Measurements from ENCODE around the gene ATRNL1. TPM values are rescaled to one million over a fixed set of nuclear protein-coding genes. Genes with fewer than 3 reads are reported as not detected.
A peak's percentile ranks its signal among the peaks of the same experiment; 100 is the strongest.

Gene ATRNL1
- polyA plus RNA-seq, 1 of the 3 experiments (the other 2 are of a cell fraction): 0.67 TPM

- H3F3A ChIP-seq (replicated peaks; ENCODE audit: insufficient read depth): no peaks in the 10 kb centered on the region
- H4K20me1 ChIP-seq (ENCODE audit: insufficient read depth): no peaks in the 10 kb centered on the region
- peaks cover 2 to 3% of the 10 kb centered on the region in 2 experiments; a peak in 2 of 4 replicates for H3K4me1 ChIP-seq (ENCODE audit: control insufficient read depth in 1 of 2, insufficient read depth in 2 of 2, low read depth in 1 of 2, low read length in 1 of 2)
- no peaks in the 10 kb centered on the region for H3K79me2 ChIP-seq (ENCODE audit: insufficient read depth)
- H3K4me2 ChIP-seq: no peak overlapping the region
- H3K27me3 ChIP-seq (ENCODE audit: insufficient read depth): no peaks in the 10 kb centered on the region
- H3K4me3 ChIP-seq (ENCODE audit: low read depth in 2 of 2, low read length in 1 of 2): no peak overlapping the region
- no peak overlapping the region for H3K27ac ChIP-seq (ENCODE audit: low read depth in 2 of 2, low read length in 1 of 2)
- WGBS (ENCODE audit: low lambda C conversion rate): 65% methylated on average over 5 of the region's 5 CpGs
- POLR2A ChIA-PET: no interaction called here
- H3K9me2 ChIP-seq: no peaks in the 10 kb centered on the region
- H2AFZ ChIP-seq (ENCODE audit: low read depth): no peak overlapping the region
- H3K9me3 ChIP-seq: no peaks in the 10 kb centered on the region
- no peak for DNase-seq
- H3K36me3 ChIP-seq (replicated peaks in 1 of 2; ENCODE audit: control insufficient read depth in 1 of 2, insufficient read depth in 2 of 2, low read length in 1 of 2): no peaks in the 10 kb centered on the region
- TF ChIP-seq RFX5 (IDR thresholded peaks at IDR 0.05; ENCODE audit: low read length): no peak
- TF ChIP-seq RXRA (IDR thresholded peaks at IDR 0.05; ENCODE audit: borderline replicate concordance, low read depth): no peak
- no peak for TF ChIP-seq FOXM1 (IDR thresholded peaks at IDR 0.05; ENCODE audit: low read depth)
- no peak for TF ChIP-seq RCOR1 (IDR thresholded peaks at IDR 0.05; ENCODE audit: low read length)
- no peak for TF ChIP-seq JUND (IDR thresholded peaks at IDR 0.05)
- TF ChIP-seq SMC3 (IDR thresholded peaks at IDR 0.05; ENCODE audit: low read depth, low read length): no peak
- TF ChIP-seq, protein P1, sequence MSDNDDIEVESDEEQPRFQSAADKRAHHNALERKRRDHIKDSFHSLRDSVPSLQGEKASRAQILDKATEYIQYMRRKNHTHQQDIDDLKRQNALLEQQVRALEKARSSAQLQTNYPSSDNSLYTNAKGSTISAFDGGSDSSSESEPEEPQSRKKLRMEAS (IDR thresholded peaks at IDR 0.05; ENCODE audit: low read depth): no peak
- no peak for TF ChIP-seq GATA2 (CRISPR knock-in tag; IDR thresholded peaks at IDR 0.05)
- no peak for TF ChIP-seq NRF1 (IDR thresholded peaks at IDR 0.05; ENCODE audit: low read depth, low read length)
- TF ChIP-seq TEAD4 (IDR thresholded peaks at IDR 0.05; ENCODE audit: borderline replicate concordance, insufficient read depth): no peak
- no peak for TF ChIP-seq EZH2phosphoT487 (IDR thresholded peaks at IDR 0.05; ENCODE audit: borderline replicate concordance, low read depth)
- no peak for TF ChIP-seq TAF1 (IDR thresholded peaks at IDR 0.05; ENCODE audit: borderline replicate concordance, low read depth, low read length)
- H3K9ac ChIP-seq: no peak overlapping the region
- CTCF ChIA-PET: interaction anchor here (0.5 kb wide), 1 partner anchor 254 kb away, joined by 3 read pairs; no protein-coding TSS in a partner anchor
Measured at GRCh38 chr10:115956225-115957011, 863.3 kb downstream of the ATRNL1 start.

DNA sequence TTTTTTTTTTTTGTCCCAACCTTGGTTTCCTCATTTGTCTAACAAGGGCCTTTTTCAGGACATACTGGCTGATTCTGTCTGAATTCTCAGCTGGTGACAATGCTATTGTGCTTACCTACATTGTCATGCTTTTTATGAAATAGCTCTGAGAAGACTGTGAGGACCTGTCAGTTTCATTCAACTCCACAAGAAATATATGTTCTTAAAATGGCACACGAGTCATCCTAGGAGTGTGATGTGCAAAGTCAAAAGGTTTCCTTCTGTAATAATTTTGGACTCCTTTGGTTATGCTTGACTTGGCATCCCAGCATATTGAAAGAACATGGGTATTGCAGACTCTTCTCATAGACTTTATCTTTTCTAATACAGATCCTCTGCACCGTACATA, 863.8 kb downstream of the ATRNL1 start:
- ChIA-PET CTCF (interaction anchor here (0.5 to 1.1 kb wide), 2 partner anchors 8 to 255 kb away, joined by 3 to 4 read pairs; no protein-coding TSS in a partner anchor), POLR2A (no interaction called here)
- H3K9me3 ChIP-seq: no peaks in the 10 kb centered on the region
- TF ChIP-seq MEF2A (IDR thresholded peaks at IDR 0.05; ENCODE audit: borderline replicate concordance, low read depth) (peak; percentile 40; the same call in 1 of the 2 replicates), YY1 (IDR thresholded peaks at IDR 0.05; ENCODE audit: low read depth) (no peak), MXI1 (IDR thresholded peaks at IDR 0.05; ENCODE audit: low read depth, low read length) (no peak), USF1 (IDR thresholded peaks at IDR 0.05; ENCODE audit: borderline replicate concordance, low read depth) (no peak)
- TF ChIP-seq, protein P2, sequence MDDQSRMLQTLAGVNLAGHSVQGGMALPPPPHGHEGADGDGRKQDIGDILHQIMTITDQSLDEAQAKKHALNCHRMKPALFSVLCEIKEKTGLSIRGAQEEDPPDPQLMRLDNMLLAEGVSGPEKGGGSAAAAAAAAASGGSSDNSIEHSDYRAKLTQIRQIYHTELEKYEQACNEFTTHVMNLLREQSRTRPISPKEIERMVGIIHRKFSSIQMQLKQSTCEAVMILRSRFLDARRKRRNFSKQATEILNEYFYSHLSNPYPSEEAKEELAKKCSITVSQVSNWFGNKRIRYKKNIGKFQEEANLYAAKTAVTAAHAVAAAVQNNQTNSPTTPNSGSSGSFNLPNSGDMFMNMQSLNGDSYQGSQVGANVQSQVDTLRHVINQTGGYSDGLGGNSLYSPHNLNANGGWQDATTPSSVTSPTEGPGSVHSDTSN (IDR thresholded peaks at IDR 0.05): peak; percentile 38; the same call in 1 of the 2 replicates
- no peak overlapping the region for H3K27ac ChIP-seq (ENCODE audit: low read depth in 2 of 2, low read length in 1 of 2)
- 60% methylated on average over 2 of the region's 2 CpGs for WGBS (ENCODE audit: low lambda C conversion rate)
- H3K9ac ChIP-seq: no peak overlapping the region
- H2AFZ ChIP-seq (ENCODE audit: low read depth): no peak overlapping the region
- no peaks in the 10 kb centered on the region for H4K20me1 ChIP-seq (ENCODE audit: insufficient read depth)
- H3K4me3 ChIP-seq (ENCODE audit: low read depth in 2 of 2, low read length in 1 of 2): no peak overlapping the region
- no peaks in the 10 kb centered on the region for H3K79me2 ChIP-seq (ENCODE audit: insufficient read depth)
- no peak for DNase-seq
- peaks cover 0 to 3% of the 10 kb centered on the region in 2 experiments; a peak in 2 of 4 replicates for H3K4me1 ChIP-seq (ENCODE audit: control insufficient read depth in 1 of 2, insufficient read depth in 2 of 2, low read depth in 1 of 2, low read length in 1 of 2)
- H3K36me3 ChIP-seq (replicated peaks in 1 of 2; ENCODE audit: control insufficient read depth in 1 of 2, insufficient read depth in 2 of 2, low read length in 1 of 2): no peaks in the 10 kb centered on the region
- no peaks in the 10 kb centered on the region for H3K27me3 ChIP-seq (ENCODE audit: insufficient read depth)
- H3F3A ChIP-seq (replicated peaks; ENCODE audit: insufficient read depth): no peaks in the 10 kb centered on the region
- H3K9me2 ChIP-seq: no peaks in the 10 kb centered on the region
- H3K4me2 ChIP-seq: no peak overlapping the region
